NCI-H345 treated with DMSO at 0.1 percent for 48 hours (cell line): ENCODE results near the gene HRG.
"Not testable (repeated sequence)": the region's sequence is repeated elsewhere in the genome, so short reads cannot be mapped to it uniquely, and the experiment has no call there.

ENCODE experiments used
- DNase-seq: peaks from one replicate; lab custom pipeline; 2025; ENCODE audit not compliant: unreplicated experiment; lab: John Stamatoyannopoulos, UW

HRG gene, protein sequence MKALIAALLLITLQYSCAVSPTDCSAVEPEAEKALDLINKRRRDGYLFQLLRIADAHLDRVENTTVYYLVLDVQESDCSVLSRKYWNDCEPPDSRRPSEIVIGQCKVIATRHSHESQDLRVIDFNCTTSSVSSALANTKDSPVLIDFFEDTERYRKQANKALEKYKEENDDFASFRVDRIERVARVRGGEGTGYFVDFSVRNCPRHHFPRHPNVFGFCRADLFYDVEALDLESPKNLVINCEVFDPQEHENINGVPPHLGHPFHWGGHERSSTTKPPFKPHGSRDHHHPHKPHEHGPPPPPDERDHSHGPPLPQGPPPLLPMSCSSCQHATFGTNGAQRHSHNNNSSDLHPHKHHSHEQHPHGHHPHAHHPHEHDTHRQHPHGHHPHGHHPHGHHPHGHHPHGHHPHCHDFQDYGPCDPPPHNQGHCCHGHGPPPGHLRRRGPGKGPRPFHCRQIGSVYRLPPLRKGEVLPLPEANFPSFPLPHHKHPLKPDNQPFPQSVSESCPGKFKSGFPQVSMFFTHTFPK

DNA sequence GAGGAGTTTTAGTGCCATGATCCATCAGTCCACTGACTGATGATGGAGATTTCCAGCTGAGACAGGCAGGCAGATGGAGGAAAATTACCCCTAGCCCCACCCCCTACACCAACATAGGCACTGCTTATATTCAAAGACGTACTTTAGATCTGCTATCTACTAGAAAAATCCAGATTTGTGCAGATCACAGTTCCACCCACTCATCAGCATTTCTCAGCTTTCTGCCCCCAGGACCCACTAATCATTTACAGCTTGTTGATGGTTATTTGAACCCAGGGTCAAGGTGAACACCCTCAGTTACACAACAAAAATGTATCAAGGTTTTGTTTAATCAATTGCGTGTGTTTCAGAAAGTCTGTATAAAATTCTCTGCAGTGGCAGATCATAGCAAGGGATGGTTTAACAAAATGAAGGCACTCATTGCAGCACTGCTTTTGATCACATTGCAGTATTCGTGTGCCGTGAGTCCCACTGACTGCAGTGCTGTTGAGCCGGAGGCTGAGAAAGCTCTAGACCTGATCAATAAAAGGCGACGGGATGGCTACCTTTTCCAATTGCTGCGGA, at the start of gene HRG:
TSS of gene HRG (plus strand) at position 390 of the 564 bp plus-strand sequence. CDS start at position 408, 18 bp downstream.
- no peak for DNase-seq

DNA sequence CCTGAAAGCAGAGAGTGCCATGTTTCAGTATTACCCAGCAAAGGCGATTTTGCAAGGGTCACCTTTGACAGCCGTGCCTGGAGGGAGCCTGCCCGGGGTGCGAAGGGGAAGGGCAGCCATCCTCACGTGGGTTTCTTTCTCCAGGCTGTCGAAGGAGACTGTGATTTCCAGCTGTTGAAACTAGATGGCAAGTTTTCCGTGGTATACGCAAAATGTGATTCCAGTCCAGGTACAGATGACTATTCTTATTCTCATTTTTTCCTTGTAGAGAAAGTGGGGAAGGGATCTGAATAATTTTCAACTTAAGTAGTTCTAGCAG, 49.6 kb upstream of the HRG start:
- no peak for DNase-seq

DNA sequence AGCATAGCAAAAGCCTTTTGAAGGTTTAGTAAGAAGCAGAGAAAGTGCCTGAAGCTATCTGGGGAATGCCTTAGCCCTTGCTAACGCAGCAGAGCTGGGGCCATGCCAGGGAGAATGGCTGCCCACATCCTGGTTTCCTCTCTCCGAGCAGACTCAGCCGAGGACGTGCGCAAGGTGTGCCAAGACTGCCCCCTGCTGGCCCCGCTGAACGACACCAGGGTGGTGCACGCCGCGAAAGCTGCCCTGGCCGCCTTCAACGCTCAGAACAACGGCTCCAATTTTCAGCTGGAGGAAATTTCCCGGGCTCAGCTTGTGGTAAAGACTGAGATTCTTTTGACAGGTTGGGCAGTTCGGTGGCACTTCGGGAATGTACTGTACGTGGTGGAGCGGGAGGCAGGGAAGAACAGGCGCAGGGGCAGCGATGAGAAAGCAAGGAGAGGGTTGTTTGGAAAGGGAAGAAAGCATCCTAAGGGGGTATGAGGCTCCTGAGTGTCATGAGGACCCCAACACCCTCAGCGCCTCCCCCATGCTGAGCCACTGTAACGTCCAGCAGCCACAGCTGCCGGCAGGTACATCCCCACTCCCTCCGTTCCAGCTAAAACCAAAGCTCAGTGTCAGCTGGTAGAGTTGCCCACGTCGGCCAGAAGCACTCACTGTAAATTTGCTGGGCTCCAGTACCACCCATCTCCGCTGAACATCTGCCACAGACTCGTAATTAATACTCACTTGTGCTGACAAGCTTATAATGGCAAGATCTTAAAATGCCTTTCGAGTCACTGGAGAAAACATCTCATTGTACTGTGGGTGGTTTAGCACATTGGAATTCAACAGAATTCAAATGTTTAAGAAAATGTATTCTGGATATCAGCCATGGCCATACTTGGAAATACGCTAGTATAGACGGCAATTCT, 48.5 kb upstream of the HRG start:
- peak; percentile 28 for DNase-seq

DNA sequence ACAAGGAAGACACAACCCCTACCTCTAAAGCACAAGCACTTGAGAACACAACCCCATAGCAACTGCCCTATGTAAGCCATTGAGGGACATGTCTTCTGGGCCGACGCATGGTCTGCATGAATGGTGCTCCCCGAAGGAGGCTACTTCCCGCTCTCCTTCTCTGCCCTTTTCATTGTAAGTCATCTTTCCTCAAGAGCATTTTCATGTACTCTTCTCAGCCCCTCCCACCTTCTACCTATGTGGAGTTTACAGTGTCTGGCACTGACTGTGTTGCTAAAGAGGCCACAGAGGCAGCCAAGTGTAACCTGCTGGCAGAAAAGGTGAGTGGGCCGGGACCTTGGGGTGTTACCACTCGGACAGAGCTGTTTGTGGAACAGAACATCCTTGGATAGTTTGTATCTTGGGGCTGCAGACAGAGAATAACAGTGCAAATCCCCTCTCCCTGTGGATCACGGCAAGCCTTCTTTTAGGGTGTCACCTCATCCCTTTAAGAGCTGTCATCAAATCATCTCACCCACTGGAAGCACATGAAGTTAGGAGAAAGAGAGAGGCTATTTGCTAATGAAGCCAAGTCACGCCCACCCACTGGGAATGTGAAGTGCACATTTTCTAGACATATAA, 47.4 kb upstream of the HRG start:
- DNase-seq, result no peak

DNA sequence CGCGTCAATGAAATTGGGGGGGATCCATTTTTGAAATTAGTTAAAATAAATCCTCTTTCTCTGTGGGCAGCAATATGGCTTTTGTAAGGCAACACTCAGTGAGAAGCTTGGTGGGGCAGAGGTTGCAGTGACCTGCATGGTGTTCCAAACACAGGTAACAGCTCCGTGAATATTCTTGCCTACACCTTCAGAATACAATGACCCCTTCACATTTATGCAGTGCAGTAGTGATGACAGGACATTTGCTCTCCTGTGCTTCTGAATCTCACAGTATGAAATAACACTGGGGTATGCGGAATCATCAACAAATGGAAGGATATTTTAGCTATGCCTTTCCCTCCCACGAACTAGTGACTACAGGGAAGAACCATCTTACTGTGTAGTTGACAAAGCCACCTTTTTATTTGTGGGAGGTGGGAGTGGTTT, 46.0 kb upstream of the HRG start:
- DNase-seq, result no peak

DNA sequence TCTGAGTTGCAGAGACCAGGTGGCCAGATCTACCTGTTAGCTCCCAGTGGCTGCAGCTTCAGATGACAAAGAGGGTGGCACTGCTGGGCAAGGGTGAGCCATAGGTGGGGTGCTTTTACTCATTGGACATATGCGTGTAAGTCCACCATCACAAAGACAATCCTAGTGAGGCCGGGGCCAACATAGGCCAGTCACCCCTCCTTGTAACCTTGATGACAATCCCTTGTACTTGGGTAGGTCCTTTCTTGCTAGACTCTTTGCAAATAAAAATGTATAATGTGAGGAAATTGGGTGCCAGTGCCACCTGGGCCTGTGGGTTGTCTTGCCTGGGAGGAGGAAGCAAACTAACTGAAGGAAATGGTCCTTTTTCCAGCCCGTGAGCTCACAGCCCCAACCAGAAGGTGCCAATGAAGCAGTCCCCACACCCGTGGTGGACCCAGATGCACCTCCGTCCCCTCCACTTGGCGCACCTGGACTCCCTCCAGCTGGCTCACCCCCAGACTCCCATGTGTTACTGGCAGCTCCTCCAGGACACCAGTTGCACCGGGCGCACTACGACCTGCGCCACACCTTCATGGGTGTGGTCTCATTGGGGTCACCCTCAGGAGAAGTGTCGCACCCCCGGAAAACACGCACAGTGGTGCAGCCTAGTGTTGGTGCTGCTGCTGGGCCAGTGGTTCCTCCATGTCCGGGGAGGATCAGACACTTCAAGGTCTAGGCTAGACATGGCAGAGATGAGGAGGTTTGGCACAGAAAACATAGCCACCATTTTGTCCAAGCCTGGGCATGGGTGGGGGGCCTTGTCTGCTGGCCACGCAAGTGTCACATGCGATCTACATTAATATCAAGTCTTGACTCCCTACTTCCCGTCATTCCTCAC, 45.4 kb upstream of the HRG start:
- DNase-seq, result no peak

DNA sequence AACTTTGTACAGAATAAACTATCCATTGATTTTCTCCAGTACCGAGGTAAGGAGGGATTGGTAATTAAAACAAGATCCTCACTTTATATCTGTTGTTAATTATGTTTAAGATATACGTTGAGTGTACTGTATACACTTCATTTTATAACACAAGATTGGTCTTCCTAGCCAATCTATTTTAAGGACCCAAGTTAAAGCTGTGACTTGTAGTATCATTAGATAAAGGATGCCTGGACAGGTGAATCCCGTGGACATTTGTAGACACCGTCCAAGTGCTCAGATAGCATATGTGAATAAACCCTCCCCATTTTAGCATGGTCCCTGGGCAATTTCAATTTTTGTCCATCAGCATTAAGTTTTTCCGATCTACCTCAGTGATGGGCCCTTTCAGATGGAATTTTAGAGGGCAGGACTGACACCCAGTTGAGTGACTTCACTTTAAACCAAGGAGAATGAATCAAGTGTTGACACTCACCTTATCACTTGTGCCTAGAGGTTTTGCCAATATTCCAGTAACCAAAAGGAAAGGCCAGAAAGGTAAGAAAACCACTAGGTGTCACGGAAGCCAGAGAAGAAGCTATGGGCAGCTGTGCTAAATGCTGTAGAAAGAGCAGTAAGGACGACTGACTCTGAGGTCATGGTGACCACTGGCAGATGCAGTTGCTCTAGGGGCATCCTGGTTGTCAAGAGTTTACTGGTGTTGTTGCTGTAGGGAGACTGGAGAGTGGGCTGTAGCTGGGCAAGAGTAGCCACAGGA, 43.7 kb upstream of the HRG start:
- DNase-seq, result no peak

DNA sequence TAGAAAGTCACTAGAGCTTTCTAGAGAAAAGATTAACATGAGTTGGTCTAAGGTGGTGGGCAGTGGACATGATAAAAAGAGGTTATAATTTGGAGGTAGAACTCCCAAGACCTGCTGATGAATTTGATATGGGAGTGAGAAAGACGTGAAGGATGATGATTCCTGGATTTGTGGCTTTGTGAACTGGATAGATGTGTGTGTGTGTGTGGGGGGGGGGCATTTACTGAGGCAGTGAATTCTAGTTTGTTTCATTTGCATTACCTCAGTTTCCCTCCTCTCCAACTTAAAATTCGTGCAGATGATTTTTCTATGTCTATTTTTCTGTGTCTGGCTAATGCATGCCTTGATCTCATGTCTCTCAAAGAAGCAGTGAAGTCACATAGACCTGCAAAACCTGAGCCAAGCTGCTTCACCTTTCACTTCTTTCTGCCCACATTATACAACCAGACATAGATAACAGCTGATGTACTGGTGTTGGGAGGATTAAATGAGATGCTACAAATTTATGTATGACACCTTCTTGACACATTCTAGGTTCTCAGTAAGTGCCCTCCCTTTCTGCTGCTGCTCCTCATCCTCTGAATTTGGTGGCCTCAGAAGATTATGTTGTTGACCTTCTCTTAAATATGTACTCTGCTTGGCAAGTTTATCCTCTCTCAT, 43.0 kb upstream of the HRG start:
- no peak for DNase-seq

DNA sequence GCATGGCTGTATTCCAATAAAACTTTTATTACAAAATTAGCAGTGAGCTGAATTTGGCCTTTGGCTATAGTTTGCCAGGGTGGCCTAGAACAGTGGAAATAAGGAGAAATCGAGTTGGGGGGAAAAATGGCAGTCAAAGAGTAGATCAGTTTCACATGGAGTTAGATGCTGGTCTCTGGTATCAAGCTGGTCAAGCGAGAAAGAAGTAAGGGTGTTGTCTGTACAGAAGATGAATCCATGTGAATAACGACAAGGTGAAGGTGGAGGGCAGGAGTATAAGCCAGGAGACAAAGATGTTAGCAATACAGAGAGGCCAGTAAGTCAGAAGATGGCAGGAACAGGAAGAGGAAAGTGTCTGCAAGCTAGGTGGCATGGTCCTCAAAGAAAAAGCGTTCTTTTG, 41.2 kb upstream of the HRG start:
- DNase-seq, result no peak

DNA sequence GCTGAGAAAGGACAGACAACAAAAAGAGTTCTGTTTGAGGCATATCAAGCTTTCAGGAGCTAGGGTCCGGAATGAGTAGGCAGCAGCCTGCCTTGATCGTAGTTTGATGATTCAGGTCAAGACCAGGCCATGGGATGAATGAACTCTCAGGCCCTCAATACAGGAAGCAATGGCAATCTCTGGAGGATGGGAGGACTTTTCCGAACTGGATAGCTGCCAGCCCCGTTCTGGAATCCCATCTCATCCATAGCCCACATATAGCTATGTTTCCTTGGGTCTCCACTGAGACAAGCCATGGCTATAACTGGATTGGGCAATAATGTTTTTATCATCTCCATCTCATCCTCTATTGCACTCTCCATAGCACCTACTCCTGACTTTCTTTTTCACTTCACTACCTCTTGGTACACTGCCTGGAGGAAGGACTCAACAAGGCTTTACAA, 40.2 kb upstream of the HRG start:
- DNase-seq, result no peak

DNA sequence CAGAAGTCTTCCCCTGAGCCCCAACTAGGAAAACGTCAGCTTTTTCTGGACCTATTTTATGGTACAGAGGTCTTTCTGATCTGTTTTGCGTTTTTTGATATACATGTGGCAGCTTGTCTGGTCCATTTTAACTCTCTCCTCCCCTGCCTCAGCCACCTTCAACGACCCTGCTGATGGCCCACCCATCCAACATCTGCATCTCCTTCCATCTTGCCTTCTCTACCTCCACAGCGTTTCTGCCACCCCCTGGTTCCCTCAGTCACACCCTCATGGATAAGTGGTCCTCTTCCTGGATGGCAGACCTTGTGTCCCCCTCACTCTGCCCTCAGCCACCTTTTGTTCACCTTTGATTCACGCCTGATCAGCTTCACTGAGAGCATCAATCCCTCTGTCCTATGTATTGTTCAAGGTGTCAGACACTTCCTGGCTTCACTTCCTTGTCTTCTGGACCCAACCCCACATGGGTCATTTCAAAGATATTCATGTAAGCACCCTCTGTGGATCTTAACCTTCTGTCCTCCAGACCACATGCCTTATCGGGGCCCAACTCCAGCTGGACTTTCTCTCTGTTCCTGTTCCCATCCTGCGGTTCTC, 39.5 kb upstream of the HRG start:
- no peak for DNase-seq

DNA sequence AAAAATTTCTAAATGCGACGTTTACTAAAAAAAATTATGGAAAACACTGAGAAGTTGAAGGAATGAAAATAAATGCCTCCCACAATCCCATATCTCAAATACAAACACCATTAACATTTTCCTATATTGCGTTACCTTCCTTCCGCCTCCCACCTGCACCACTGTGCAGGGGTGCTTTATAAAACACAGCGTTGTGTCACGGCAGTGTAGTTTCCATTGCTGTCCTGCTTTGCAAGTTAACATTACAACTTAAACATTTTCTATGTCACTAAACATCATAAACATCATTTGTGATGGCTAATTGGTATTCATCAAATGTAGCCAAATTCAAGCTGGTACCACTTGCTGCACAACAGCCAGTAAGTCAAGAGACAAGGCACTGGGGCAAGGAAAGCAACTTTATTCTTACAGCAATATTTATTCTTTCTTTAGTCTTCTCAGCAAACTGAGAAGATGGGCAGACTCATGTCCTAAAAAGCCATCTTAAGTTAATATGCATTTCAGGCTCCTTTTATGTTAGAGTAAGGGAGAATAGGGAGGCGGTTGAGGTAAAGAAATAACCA, 37.9 kb upstream of the HRG start:
- DNase-seq, result no peak

DNA sequence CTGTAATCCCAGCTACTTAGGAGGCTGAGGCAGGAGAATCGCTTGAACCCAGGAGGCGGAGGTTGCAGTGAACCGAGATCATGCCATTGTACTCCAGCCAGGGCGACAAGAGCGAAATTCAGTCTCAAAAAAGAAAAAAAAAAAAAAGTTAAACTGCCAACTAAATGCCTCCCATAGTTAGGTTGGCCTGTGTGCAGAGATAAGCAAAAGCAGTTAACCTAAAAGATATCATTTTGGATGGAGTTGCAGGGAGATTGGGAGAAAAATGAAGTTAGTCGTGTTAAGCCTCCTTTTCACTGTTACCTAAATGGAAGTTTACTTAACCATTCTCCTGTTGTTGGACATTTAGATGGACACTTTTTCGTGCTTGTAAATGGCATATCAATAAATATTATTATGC, 37.1 kb upstream of the HRG start:
- DNase-seq, result no peak

DNA sequence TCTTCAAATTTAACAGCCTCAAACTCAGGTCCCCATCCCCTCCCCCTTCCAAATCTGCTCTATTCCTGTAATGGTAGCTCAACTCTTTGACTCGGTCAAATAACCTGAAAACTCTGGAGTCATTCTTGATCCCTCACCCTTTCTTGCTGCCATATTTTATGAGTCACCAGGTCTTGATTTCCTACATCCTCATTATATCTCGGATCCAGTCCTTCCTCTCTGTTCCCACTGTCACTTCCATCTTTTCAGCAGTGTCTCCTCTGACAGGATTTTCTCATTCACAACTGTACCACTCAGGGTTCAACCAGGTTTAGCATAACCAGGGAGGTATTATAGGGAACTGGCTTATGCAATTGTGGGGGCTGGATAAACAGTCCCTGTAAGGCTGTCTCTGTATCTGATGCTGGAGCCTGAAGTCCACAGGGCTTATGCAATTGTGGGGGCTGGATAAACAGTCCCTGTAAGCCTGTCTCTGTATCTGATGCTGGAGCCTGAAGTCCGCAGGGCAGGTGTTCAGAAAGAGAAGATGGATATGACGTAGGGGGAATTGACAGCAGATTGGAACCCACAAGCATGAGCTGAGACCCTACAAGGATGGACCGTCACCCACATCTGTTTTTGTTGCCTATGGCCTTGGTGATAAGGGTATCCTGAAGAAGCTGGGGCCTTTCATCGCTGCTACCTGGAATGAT, 34.7 kb upstream of the HRG start:
- DNase-seq, result no peak

DNA sequence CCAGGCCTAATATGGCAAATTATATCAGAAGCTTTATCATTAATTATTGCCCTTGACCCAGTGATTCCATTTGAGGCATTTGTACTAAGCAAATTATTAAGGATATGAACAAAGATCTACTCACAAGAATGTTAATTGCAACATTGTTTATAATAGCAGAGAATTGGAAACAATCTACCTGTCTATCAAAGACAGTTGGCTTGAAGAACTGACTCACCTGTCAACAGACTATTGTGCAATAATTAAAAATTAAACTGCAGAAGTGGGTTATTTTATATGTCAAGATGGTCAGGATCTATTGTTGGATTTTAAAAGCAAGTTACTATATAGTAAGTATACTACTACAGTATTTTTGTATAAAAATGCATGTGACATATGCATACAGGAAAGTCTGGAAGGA, 32.3 kb upstream of the HRG start:
- DNase-seq, result no peak

DNA sequence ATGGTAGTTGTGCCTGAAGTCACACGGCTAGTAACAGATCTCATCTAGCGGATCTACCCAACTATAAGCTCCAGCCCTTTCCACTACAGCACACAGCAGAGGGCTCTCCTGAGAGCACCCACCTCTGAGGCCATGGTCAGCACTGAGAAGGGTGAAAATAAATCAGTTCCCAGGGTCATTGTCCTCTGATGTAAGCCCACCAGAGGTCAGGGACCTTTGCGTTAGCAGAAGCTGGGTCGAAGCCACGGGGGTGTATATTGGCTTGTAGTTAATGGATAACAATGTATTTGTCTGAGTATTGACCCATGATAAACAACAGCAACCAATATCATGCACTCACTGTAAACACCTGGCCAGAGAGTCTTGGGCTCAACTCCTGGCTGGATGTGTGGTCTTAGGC, 31.6 kb upstream of the HRG start:
- not testable (repeated sequence) for DNase-seq

DNA sequence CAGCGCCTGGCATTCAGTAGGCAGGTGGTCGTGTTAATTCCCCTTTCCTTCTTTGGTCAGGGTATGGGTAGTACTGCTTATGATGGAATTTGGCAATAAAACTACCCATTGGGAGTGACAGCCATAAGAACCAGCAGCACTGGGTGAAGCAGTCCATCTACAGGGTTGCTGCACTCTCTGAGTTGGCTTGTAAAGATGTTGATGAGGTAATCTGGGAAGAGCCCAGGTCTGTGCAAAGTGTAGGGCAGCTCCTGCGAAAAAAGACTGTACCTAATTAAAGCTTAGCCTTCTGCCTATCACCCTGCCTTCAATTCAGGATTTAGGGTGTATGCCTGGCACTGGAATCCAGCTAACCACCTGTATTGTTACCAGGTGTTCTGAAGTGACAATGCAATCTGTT, 30.3 kb upstream of the HRG start:
- DNase-seq, result no peak

DNA sequence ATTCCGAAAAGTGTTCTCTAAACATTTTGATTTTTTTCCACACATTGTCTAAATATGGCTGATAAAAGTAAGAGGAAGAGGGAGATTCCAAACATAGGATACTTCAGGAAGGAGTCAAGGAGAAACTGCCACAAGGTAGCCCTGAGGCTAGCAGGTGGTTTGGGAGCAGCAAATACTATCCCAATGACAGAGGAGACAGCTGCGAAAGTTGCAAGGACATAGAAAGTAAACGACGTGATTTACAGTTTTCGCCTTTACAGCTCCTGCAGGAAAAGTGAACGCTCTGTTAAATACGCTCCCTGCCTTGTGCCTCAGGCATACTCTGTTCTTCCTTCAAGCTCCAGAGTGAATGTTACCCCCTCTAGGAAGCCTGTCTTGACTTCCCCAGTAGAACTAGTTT, 29.3 kb upstream of the HRG start:
- DNase-seq, result no peak
